ENCODE measurements around the gene WNT7A. TPM values are rescaled to one million over a fixed set of nuclear protein-coding genes. Genes with fewer than 3 reads are reported as not detected.
"Not testable (repeated sequence)": the region's sequence is repeated elsewhere in the genome, so short reads cannot be mapped to it uniquely, and the experiment has no call there.

The WNT7A gene
- polyA plus RNA-seq: under 1 TPM in 1 of 4 donors, not detected in 3; 0.01 TPM
- long read RNA-seq, donor 1: 0 reads
- long read RNA-seq, donor 2: 0 reads
- long read RNA-seq, donor 3: 0 reads
- long read RNA-seq, donor 4: 0 reads
- long read RNA-seq, donor 5: 0 reads
- long read RNA-seq, donor 6: 0 reads
- long read RNA-seq, donor 7: 0 reads
- long read RNA-seq, donor 8, full-length matches to known transcripts: 1 of 1 reads
- long read RNA-seq, donor 8, partial matches to known transcripts: 0 of 1 reads
- long read RNA-seq, donor 8, other reads (novel, unspliced or antisense): 0 of 1 reads
- long read RNA-seq, donor 9: 0 reads
- long read RNA-seq, donor 10: 0 reads

GRCh38 chr3:13879946-13880810, at the start of gene WNT7A:
WNT7A (minus strand) TSS chr3:13880071; CDS start chr3:13879816, 255 bp downstream.
- Histone ChIP-seq H3K4me1 (ENCODE audit: control insufficient read depth in 3 of 3, insufficient read depth in 2 of 3, low read depth in 1 of 3, low read length in 2 of 3) (peaks cover 0 to 4% (median 2%) of the 10 kb centered on the region in 3 donors), H3K4me3 (ENCODE audit: low read depth in 1 of 3, low read length in 3 of 3) (peak within 1 kb of the TSS in 1 of 3 donors; percentile 34), H3K27me3 (ENCODE audit: control insufficient read depth in 3 of 3, insufficient read depth in 3 of 3, low read length in 3 of 3) (peaks cover 15 to 78% (median 37%) of the 10 kb centered on the region in 3 donors), H3K36me3 (ENCODE audit: control insufficient read depth in 3 of 3, insufficient read depth in 2 of 3, low read depth in 1 of 3, low read length in 3 of 3) (no peaks in the 10 kb centered on the region), H3K9me3 (ENCODE audit: control insufficient read depth in 2 of 2, insufficient read depth in 1 of 2, low read depth in 1 of 2, low read length in 1 of 2) (peaks cover 0 to 4% of the 10 kb centered on the region in 2 donors), H3K27ac (ENCODE audit: low read depth in 1 of 3, low read length in 2 of 3) (no peak within 1 kb of the TSS)
- FAIRE-seq (no peak), DNase-seq (peak in 1 of 2 donors; percentile 62)
- 2 to 3% (median 2%) methylated on average over 40 to 90 of the region's 90 CpGs for WGBS, 3 donors

- DNase-seq; H3K4me1 ChIP-seq (ENCODE audit: control insufficient read depth in 3 of 3, insufficient read depth in 2 of 3, low read depth in 1 of 3, low read length in 2 of 3); FAIRE-seq; H3K27ac ChIP-seq (ENCODE audit: low read depth in 1 of 3, low read length in 2 of 3); H3K36me3 ChIP-seq (ENCODE audit: control insufficient read depth in 3 of 3, insufficient read depth in 2 of 3, low read depth in 1 of 3, low read length in 3 of 3); H3K4me3 ChIP-seq (ENCODE audit: low read depth in 1 of 3, low read length in 3 of 3); H3K27me3 ChIP-seq (ENCODE audit: control insufficient read depth in 3 of 3, insufficient read depth in 3 of 3, low read length in 3 of 3): not testable (repeated sequence)
- peaks cover 3 to 13% of the 10 kb centered on the region in 2 donors for H3K9me3 ChIP-seq (ENCODE audit: control insufficient read depth in 2 of 2, insufficient read depth in 1 of 2, low read depth in 1 of 2, low read length in 1 of 2)
- 84 to 90% (median 90%) methylated on average over 1 of the region's 1 CpG for WGBS, 3 donors
Measured at GRCh38 chr3:13928741-13929140, 48.9 kb upstream of the WNT7A start.

- DNase-seq (no peak), FAIRE-seq (no peak)
- 69 to 79% (median 70%) methylated on average over 7 of the region's 7 CpGs for WGBS, 3 donors
- no peak overlapping the region for H3K27ac ChIP-seq (ENCODE audit: low read depth in 1 of 3, low read length in 2 of 3)
- no peak overlapping the region for H3K4me3 ChIP-seq (ENCODE audit: low read depth in 1 of 3, low read length in 3 of 3)
- no peaks in the 10 kb centered on the region for H3K4me1 ChIP-seq (ENCODE audit: control insufficient read depth in 3 of 3, insufficient read depth in 2 of 3, low read depth in 1 of 3, low read length in 2 of 3)
- peaks cover 0 to 6% (median 1%) of the 10 kb centered on the region in 3 donors for H3K27me3 ChIP-seq (ENCODE audit: control insufficient read depth in 3 of 3, insufficient read depth in 3 of 3, low read length in 3 of 3)
- H3K9me3 ChIP-seq (ENCODE audit: control insufficient read depth in 2 of 2, insufficient read depth in 1 of 2, low read depth in 1 of 2, low read length in 1 of 2): peaks cover 3 to 8% of the 10 kb centered on the region in 2 donors
- no peaks in the 10 kb centered on the region for H3K36me3 ChIP-seq (ENCODE audit: control insufficient read depth in 3 of 3, insufficient read depth in 2 of 3, low read depth in 1 of 3, low read length in 3 of 3)
Measured at GRCh38 chr3:13927295-13927694, 47.4 kb upstream of the WNT7A start.

GRCh38 chr3:13916375-13916774, 36.5 kb upstream of the WNT7A start:
- 82 to 89% (median 85%) methylated on average over 1 of the region's 1 CpG for WGBS, 3 donors
- no peak overlapping the region for H3K4me3 ChIP-seq (ENCODE audit: low read depth in 1 of 3, low read length in 3 of 3)
- no peak overlapping the region for H3K27ac ChIP-seq (ENCODE audit: low read depth in 1 of 3, low read length in 2 of 3)
- no peak for DNase-seq
- H3K36me3 ChIP-seq (ENCODE audit: control insufficient read depth in 3 of 3, insufficient read depth in 2 of 3, low read depth in 1 of 3, low read length in 3 of 3): no peaks in the 10 kb centered on the region
- FAIRE-seq: no peak
- no peaks in the 10 kb centered on the region for H3K27me3 ChIP-seq (ENCODE audit: control insufficient read depth in 3 of 3, insufficient read depth in 3 of 3, low read length in 3 of 3)
- H3K4me1 ChIP-seq (ENCODE audit: control insufficient read depth in 3 of 3, insufficient read depth in 2 of 3, low read depth in 1 of 3, low read length in 2 of 3): no peaks in the 10 kb centered on the region
- no peaks in the 10 kb centered on the region for H3K9me3 ChIP-seq (ENCODE audit: control insufficient read depth in 2 of 2, insufficient read depth in 1 of 2, low read depth in 1 of 2, low read length in 1 of 2)

GRCh38 chr3:13902648-13903238, 22.9 kb upstream of the WNT7A start:
- Histone ChIP-seq H3K36me3 (ENCODE audit: control insufficient read depth in 3 of 3, insufficient read depth in 2 of 3, low read depth in 1 of 3, low read length in 3 of 3) (no peaks in the 10 kb centered on the region), H3K4me3 (ENCODE audit: low read depth in 1 of 3, low read length in 3 of 3) (no peak overlapping the region), H3K27ac (ENCODE audit: low read depth in 1 of 3, low read length in 2 of 3) (no peak overlapping the region), H3K27me3 (ENCODE audit: control insufficient read depth in 3 of 3, insufficient read depth in 3 of 3, low read length in 3 of 3) (peaks cover 0 to 8% (median 0%) of the 10 kb centered on the region in 3 donors), H3K9me3 (ENCODE audit: control insufficient read depth in 2 of 2, insufficient read depth in 1 of 2, low read depth in 1 of 2, low read length in 1 of 2) (peaks cover 3 to 27% of the 10 kb centered on the region in 2 donors), H3K4me1 (ENCODE audit: control insufficient read depth in 3 of 3, insufficient read depth in 2 of 3, low read depth in 1 of 3, low read length in 2 of 3) (no peaks in the 10 kb centered on the region)
- FAIRE-seq: no peak
- WGBS, 3 donors: 47 to 60% (median 60%) methylated on average over 1 of the region's 1 CpG
- no peak for DNase-seq

GRCh38 chr3:13901935-13902584, 22.2 kb upstream of the WNT7A start:
- FAIRE-seq (no peak), DNase-seq (no peak)
- Histone ChIP-seq H3K27ac (ENCODE audit: low read depth in 1 of 3, low read length in 2 of 3) (no peak overlapping the region), H3K4me1 (ENCODE audit: control insufficient read depth in 3 of 3, insufficient read depth in 2 of 3, low read depth in 1 of 3, low read length in 2 of 3) (no peaks in the 10 kb centered on the region), H3K36me3 (ENCODE audit: control insufficient read depth in 3 of 3, insufficient read depth in 2 of 3, low read depth in 1 of 3, low read length in 3 of 3) (no peaks in the 10 kb centered on the region), H3K9me3 (ENCODE audit: control insufficient read depth in 2 of 2, insufficient read depth in 1 of 2, low read depth in 1 of 2, low read length in 1 of 2) (peaks cover 3 to 27% of the 10 kb centered on the region in 2 donors), H3K4me3 (ENCODE audit: low read depth in 1 of 3, low read length in 3 of 3) (no peak overlapping the region), H3K27me3 (ENCODE audit: control insufficient read depth in 3 of 3, insufficient read depth in 3 of 3, low read length in 3 of 3) (peaks cover 0 to 8% (median 0%) of the 10 kb centered on the region in 3 donors)
- 68 to 91% (median 74%) methylated on average over 1 of the region's 1 CpG for WGBS, 3 donors

- peaks cover 0 to 16% (median 0%) of the 10 kb centered on the region in 3 donors for H3K27me3 ChIP-seq (ENCODE audit: control insufficient read depth in 3 of 3, insufficient read depth in 3 of 3, low read length in 3 of 3)
- WGBS, 3 donors: 76 to 83% (median 77%) methylated on average over 3 of the region's 3 CpGs
- no peaks in the 10 kb centered on the region for H3K36me3 ChIP-seq (ENCODE audit: control insufficient read depth in 3 of 3, insufficient read depth in 2 of 3, low read depth in 1 of 3, low read length in 3 of 3)
- FAIRE-seq: no peak
- H3K27ac ChIP-seq (ENCODE audit: low read depth in 1 of 3, low read length in 2 of 3): no peak overlapping the region
- no peak for DNase-seq
- H3K9me3 ChIP-seq (ENCODE audit: control insufficient read depth in 2 of 2, insufficient read depth in 1 of 2, low read depth in 1 of 2, low read length in 1 of 2): peaks cover 2 to 9% of the 10 kb centered on the region in 2 donors
- peaks cover 0 to 11% (median 0%) of the 10 kb centered on the region in 3 donors for H3K4me1 ChIP-seq (ENCODE audit: control insufficient read depth in 3 of 3, insufficient read depth in 2 of 3, low read depth in 1 of 3, low read length in 2 of 3)
- H3K4me3 ChIP-seq (ENCODE audit: low read depth in 1 of 3, low read length in 3 of 3): no peak overlapping the region
Measured at GRCh38 chr3:13898346-13898745, 18.5 kb upstream of the WNT7A start.

Measured in small intestine (tissue), 16 donors.